Coronary artery (tissue), 2 donors: ENCODE data around the gene PRR29.

Source experiments
- DNase-seq: peaks from one replicate; pipeline ENCODE4 v3.0.0-alpha.2; 2017; ENCODE audit warnings: low spot score
- H3K27ac ChIP-seq, 2 donors: fragments of 200-600 bp; sonication (generic); one replicate each; pipeline ENCODE4 v1.5.1; 2016 to 2019
- H3K4me3 ChIP-seq: fragments of 200-600 bp; sonication (generic); 2 replicates; pipeline ENCODE4 v1.5.1; 2016; ENCODE audit warnings: mild to moderate bottlenecking, moderate library complexity
- TF ChIP-seq, protein P1 (sequence below): fragments of 200-600 bp; sonication (generic); IDR thresholded peaks from one replicate; pipeline ENCODE4 v1.5.1; 2019; ENCODE audit warnings: antibody characterized with exemption

Gene PRR29

DNA sequence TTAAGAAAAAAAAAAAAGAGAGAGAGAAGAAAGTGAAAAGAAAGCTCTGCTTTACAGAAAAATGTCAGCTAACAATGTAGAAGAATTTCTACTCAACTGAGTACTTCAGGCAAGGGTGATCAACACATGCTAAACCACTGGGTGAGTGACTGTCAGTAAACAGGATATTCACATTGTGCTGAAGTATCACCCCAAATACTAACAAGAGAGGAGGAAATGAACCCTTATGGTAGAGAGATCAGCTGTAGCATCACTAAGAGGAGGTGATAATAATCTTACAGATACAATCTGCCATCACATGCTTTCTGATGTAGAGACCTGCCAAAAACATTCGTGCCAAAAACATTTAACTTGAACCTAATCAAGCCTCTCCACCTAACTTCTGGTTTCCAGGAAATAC, 53.0 kb downstream of the PRR29 start:
- H3K4me3 ChIP-seq = no peak overlapping the region
- H3K27ac ChIP-seq = no peak overlapping the region
- DNase-seq = no peak
- TF ChIP-seq, protein P1, sequence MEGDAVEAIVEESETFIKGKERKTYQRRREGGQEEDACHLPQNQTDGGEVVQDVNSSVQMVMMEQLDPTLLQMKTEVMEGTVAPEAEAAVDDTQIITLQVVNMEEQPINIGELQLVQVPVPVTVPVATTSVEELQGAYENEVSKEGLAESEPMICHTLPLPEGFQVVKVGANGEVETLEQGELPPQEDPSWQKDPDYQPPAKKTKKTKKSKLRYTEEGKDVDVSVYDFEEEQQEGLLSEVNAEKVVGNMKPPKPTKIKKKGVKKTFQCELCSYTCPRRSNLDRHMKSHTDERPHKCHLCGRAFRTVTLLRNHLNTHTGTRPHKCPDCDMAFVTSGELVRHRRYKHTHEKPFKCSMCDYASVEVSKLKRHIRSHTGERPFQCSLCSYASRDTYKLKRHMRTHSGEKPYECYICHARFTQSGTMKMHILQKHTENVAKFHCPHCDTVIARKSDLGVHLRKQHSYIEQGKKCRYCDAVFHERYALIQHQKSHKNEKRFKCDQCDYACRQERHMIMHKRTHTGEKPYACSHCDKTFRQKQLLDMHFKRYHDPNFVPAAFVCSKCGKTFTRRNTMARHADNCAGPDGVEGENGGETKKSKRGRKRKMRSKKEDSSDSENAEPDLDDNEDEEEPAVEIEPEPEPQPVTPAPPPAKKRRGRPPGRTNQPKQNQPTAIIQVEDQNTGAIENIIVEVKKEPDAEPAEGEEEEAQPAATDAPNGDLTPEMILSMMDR = no peak

DNA sequence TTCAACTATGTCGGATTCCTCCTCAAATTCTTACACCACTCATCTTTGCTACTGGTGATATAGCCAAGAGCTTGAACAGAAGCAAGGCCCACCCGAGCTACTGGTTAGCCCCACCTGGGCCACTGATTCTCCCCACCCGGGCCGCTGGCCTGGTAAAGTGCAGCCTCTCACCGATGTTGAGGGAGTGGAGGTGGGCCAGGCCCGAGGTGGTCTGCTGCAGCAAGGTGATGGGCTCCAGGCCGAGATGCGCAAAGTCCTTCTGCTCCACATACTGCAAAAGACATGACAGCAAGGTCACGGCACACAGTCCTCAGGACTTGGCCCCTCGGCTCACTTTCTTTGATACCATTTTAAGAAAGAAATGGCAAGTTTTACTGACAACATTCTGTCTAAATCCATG, 55.0 kb downstream of the PRR29 start:
- Histone ChIP-seq H3K4me3 (no peak overlapping the region), H3K27ac (no peak overlapping the region)
- TF ChIP-seq, protein P1 = no peak
- DNase-seq = no peak
